Mesothelial cell of epicardium (in vitro differentiated cells): ENCODE measurements around the gene HDAC4. TPM values are rescaled to one million over a fixed set of nuclear protein-coding genes. Genes with fewer than 3 reads are reported as not detected.

Experiments used
- DNase-seq, 2 experiments: peaks; one replicate each; pipeline ENCODE4 v3.0.0; 2021; ENCODE audit warnings: low spot score in 2 of 2; ENCODE audit not compliant: unreplicated experiment in 2 of 2
- H3K27ac Mint-ChIP-seq: 2 replicates; pipeline ENCODE4 v1.8.0; 2021; ENCODE audit warnings: mixed read lengths
- H3K27me3 Mint-ChIP-seq: 2 replicates; pipeline ENCODE4 v1.8.0; 2021; ENCODE audit warnings: low read depth, mixed read lengths
- H3K36me3 Mint-ChIP-seq: 2 replicates; pipeline ENCODE4 v1.8.0; 2021; ENCODE audit warnings: mixed read lengths
- H3K4me1 Mint-ChIP-seq: 2 replicates; pipeline ENCODE4 v1.8.0; 2021; ENCODE audit warnings: mixed read lengths
- H3K4me3 Mint-ChIP-seq: 2 replicates; pipeline ENCODE4 v1.8.0; 2021; ENCODE audit warnings: mild to moderate bottlenecking, moderate library complexity, mixed read lengths
- H3K9me3 Mint-ChIP-seq: 2 replicates; pipeline ENCODE4 v1.8.0; 2021; ENCODE audit warnings: mixed read lengths
- CTCF ChIP-seq: fragments of 200-600 bp; sonication (generic); IDR thresholded peaks from one replicate; pipeline ENCODE4 v1.5.0; 2021; ENCODE audit warnings: antibody characterized with exemption; ENCODE audit not compliant: unreplicated experiment
- total RNA-seq: library from RNA; stranded (reverse); gene quantifications from 3 replicates; pipeline ENCODE4 v1.2.1, GENCODE V29; 2021

HDAC4 gene
- total RNA-seq, 1 donor from 2014 or later, result 59.2 TPM

GRCh38 chr2:239343946-239344856 lies 56.6 kb downstream of the HDAC4 start:
- peaks cover 4% of the 10 kb centered on the region for H3K4me1 Mint-ChIP-seq
- H3K9me3 Mint-ChIP-seq, result peaks cover 5% of the 10 kb centered on the region
- H3K4me3 Mint-ChIP-seq, result no peak overlapping the region
- H3K27ac Mint-ChIP-seq, result no peak overlapping the region
- TF ChIP-seq CTCF, result no peak
- H3K27me3 Mint-ChIP-seq, result no peaks in the 10 kb centered on the region
- no peak for DNase-seq
- H3K36me3 Mint-ChIP-seq, result peaks cover 4% of the 10 kb centered on the region

GRCh38 chr2:239343460-239343859 lies 57.4 kb downstream of the HDAC4 start:
- TF ChIP-seq CTCF, result no peak
- H3K4me1 Mint-ChIP-seq, result peaks cover under 1% of the 10 kb centered on the region
- DNase-seq, result no peak
- no peaks in the 10 kb centered on the region for H3K27me3 Mint-ChIP-seq
- H3K9me3 Mint-ChIP-seq, result peaks cover 5% of the 10 kb centered on the region
- H3K36me3 Mint-ChIP-seq, result peaks cover 4% of the 10 kb centered on the region
- no peak overlapping the region for H3K27ac Mint-ChIP-seq
- H3K4me3 Mint-ChIP-seq, result no peak overlapping the region

- DNase-seq, result no peak
- H3K27me3 Mint-ChIP-seq, result no peaks in the 10 kb centered on the region
- H3K4me3 Mint-ChIP-seq, result no peak overlapping the region
- peaks cover 5% of the 10 kb centered on the region for H3K9me3 Mint-ChIP-seq
- H3K4me1 Mint-ChIP-seq, result peaks cover 11% of the 10 kb centered on the region
- TF ChIP-seq CTCF, result no peak
- H3K27ac Mint-ChIP-seq, result no peak overlapping the region
- peaks cover 4% of the 10 kb centered on the region for H3K36me3 Mint-ChIP-seq
These were observed 59.0 kb downstream of the HDAC4 start for GRCh38 chr2:239341840-239342239.

- Mint-ChIP-seq H3K27me3 (no peaks in the 10 kb centered on the region), H3K4me1 (peaks cover 11% of the 10 kb centered on the region), H3K4me3 (no peak overlapping the region), H3K9me3 (peaks cover 5% of the 10 kb centered on the region), H3K36me3 (peaks cover 4% of the 10 kb centered on the region), H3K27ac (no peak overlapping the region)
- no peak for DNase-seq
- no peak for TF ChIP-seq CTCF
These were observed 59.6 kb downstream of the HDAC4 start for GRCh38 chr2:239341146-239341732.

- Mint-ChIP-seq H3K27me3 (no peaks in the 10 kb centered on the region), H3K36me3 (peaks cover 9% of the 10 kb centered on the region), H3K4me1 (peaks cover 11% of the 10 kb centered on the region), H3K9me3 (peaks cover 9% of the 10 kb centered on the region), H3K4me3 (no peak overlapping the region), H3K27ac (no peak overlapping the region)
- TF ChIP-seq CTCF, result no peak
- no peak for DNase-seq
These were observed 60.9 kb downstream of the HDAC4 start for GRCh38 chr2:239339726-239340601.
